NB4 (cell line): ENCODE results near the gene PIF1.

Experiments
- CTCF ChIP-seq: IDR thresholded peaks from one replicate; pipeline ENCODE4 v1.5.1; 2012; ENCODE audit warnings: low read depth, low read length
- MAX ChIP-seq: IDR thresholded peaks from 2 replicates; pipeline ENCODE4 v1.6.1; 2011; ENCODE audit warnings: low read depth, low read length
- MYC ChIP-seq: IDR thresholded peaks from 2 replicates; pipeline ENCODE4 v1.6.1; 2011; ENCODE audit warnings: low read depth, low read length
- POLR2A ChIP-seq: IDR thresholded peaks from 2 replicates; pipeline ENCODE4 v1.6.1; 2011; ENCODE audit warnings: mild to moderate bottlenecking; ENCODE audit not compliant: insufficient read length; ENCODE audit errors: extremely low read depth

GRCh38 chr15:64803526-64803925 lies 21.9 kb downstream of the PIF1 start:
- no peak for TF ChIP-seq POLR2A
- TF ChIP-seq CTCF = no peak
- TF ChIP-seq MAX = no peak
- no peak for TF ChIP-seq MYC
